ENCODE measurements around the gene CHAD.
"Not testable (repeated sequence)": the region's sequence is repeated elsewhere in the genome, so short reads cannot be mapped to it uniquely, and the experiment has no call there.

Gene CHAD

GRCh38 chr17:50493744-50494143, 25.1 kb upstream of the CHAD start:
- DNase-seq (ENCODE audit: low read depth): no peak

GRCh38 chr17:50492214-50492613, 23.5 kb upstream of the CHAD start:
- no peak for DNase-seq (ENCODE audit: low read depth)

- DNase-seq (ENCODE audit: low read depth): no peak
These were observed 22.8 kb upstream of the CHAD start for GRCh38 chr17:50491505-50491904.

GRCh38 chr17:50488880-50489279, 20.2 kb upstream of the CHAD start:
- DNase-seq (ENCODE audit: low read depth): no peak

- DNase-seq (ENCODE audit: low read depth): no peak
These were observed 18.8 kb upstream of the CHAD start for GRCh38 chr17:50487213-50488096.

- no peak for DNase-seq (ENCODE audit: low read depth)
These were observed 15.9 kb upstream of the CHAD start for GRCh38 chr17:50484386-50485155.

- no peak for DNase-seq (ENCODE audit: low read depth)
These were observed 14.6 kb upstream of the CHAD start for GRCh38 chr17:50483266-50483665.

GRCh38 chr17:50482516-50482915, 13.8 kb upstream of the CHAD start:
- DNase-seq (ENCODE audit: low read depth): peak; percentile 49

- DNase-seq (ENCODE audit: low read depth): no peak
These were observed 13.4 kb upstream of the CHAD start for GRCh38 chr17:50482110-50482509.

GRCh38 chr17:50481648-50482047, 13.0 kb upstream of the CHAD start:
- no peak for DNase-seq (ENCODE audit: low read depth)

- no peak for DNase-seq (ENCODE audit: low read depth)
These were observed 12.3 kb upstream of the CHAD start for GRCh38 chr17:50480854-50481490.

- no peak for DNase-seq (ENCODE audit: low read depth)
These were observed 11.6 kb upstream of the CHAD start for GRCh38 chr17:50480142-50480764.

- DNase-seq (ENCODE audit: low read depth): peak; percentile 36
These were observed 11.0 kb upstream of the CHAD start for GRCh38 chr17:50479522-50480141.

- DNase-seq (ENCODE audit: low read depth): peak; percentile 64
These were observed 10.0 kb upstream of the CHAD start, which contains the start of gene RSAD1 for GRCh38 chr17:50478391-50479381. RSAD1 (plus strand) TSS chr17:50478860; CDS start chr17:50478885, 25 bp downstream.

- no peak for DNase-seq (ENCODE audit: low read depth)
These were observed 9.3 kb upstream of the CHAD start for GRCh38 chr17:50477976-50478375.

- DNase-seq (ENCODE audit: low read depth): no peak
These were observed 8.1 kb upstream of the CHAD start for GRCh38 chr17:50476545-50477315.

GRCh38 chr17:50475775-50476544, 7.3 kb upstream of the CHAD start:
- DNase-seq (ENCODE audit: low read depth): not testable (repeated sequence)

- no peak for DNase-seq (ENCODE audit: low read depth)
These were observed 6.7 kb upstream of the CHAD start for GRCh38 chr17:50475362-50475761.

GRCh38 chr17:50474523-50474922, 5.8 kb upstream of the CHAD start:
- DNase-seq (ENCODE audit: low read depth): no peak
